Measurements from ENCODE around the gene ATL2.
A peak's percentile ranks its signal among the peaks of the same experiment; 100 is the strongest.
"Not testable (repeated sequence)": the region's sequence is repeated elsewhere in the genome, so short reads cannot be mapped to it uniquely, and the experiment has no call there.

The ATL2 gene

DNA sequence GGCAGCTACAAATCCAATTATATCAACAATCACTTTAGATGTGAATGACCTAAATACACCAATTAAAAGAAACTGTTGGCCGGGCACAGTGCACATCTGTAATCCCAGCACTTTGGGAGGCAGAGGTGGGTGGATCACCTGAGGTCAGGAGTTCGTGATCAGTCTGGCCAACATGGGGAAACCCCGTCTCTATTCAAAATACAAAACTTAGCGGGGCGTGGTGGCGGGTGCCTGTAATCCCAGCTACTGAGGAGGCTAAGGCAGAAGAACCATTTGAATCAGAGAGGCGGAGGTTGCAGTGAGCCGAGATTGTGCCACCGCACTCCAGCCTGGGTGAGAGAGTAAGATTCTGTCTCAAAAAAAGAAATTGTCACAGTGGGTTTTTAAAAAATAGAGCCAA lies 49.5 kb downstream of the ATL2 start:
- DNase-seq (ENCODE audit: low read depth): no peak
- TF ChIP-seq, protein P1, sequence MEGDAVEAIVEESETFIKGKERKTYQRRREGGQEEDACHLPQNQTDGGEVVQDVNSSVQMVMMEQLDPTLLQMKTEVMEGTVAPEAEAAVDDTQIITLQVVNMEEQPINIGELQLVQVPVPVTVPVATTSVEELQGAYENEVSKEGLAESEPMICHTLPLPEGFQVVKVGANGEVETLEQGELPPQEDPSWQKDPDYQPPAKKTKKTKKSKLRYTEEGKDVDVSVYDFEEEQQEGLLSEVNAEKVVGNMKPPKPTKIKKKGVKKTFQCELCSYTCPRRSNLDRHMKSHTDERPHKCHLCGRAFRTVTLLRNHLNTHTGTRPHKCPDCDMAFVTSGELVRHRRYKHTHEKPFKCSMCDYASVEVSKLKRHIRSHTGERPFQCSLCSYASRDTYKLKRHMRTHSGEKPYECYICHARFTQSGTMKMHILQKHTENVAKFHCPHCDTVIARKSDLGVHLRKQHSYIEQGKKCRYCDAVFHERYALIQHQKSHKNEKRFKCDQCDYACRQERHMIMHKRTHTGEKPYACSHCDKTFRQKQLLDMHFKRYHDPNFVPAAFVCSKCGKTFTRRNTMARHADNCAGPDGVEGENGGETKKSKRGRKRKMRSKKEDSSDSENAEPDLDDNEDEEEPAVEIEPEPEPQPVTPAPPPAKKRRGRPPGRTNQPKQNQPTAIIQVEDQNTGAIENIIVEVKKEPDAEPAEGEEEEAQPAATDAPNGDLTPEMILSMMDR (IDR thresholded peaks at IDR 0.05; ENCODE audit: low read length, missing control alignments): no peak
- no peak overlapping the region for H3K4me3 ChIP-seq (replicated peaks; ENCODE audit: low read depth, low read length)

DNA sequence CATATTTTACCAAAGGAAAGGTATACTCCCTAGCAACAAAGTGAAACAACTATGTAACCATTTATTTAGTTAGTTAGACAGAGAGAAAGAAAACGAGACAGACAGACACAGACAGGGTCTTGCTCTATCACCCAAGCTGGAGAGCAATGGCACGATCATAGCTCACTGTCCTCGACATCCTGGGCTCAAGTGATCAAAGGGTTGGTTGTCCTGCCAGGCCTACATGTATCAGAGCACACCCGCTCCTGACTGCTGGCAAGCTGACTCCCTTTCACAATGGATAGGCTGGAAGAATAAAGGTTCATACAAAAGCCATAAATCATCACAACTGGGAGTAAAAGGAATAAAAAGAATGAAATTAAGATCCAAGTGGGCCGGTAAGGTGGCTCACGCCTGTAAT lies 53.5 kb downstream of the ATL2 start:
- no peak overlapping the region for H3K4me3 ChIP-seq (replicated peaks; ENCODE audit: low read depth, low read length)
- DNase-seq (ENCODE audit: low read depth): no peak
- TF ChIP-seq, protein P1 (IDR thresholded peaks at IDR 0.05; ENCODE audit: low read length, missing control alignments): no peak

- no peak overlapping the region for H3K4me3 ChIP-seq (replicated peaks; ENCODE audit: low read depth, low read length)
- DNase-seq (ENCODE audit: low read depth): no peak
- TF ChIP-seq, protein P1 (IDR thresholded peaks at IDR 0.05; ENCODE audit: low read length, missing control alignments): no peak
These were observed 54.7 kb downstream of the ATL2 start for GRCh38 chr2:38322224-38322914.

GRCh38 chr2:38319240-38319639 lies 57.8 kb downstream of the ATL2 start:
- not testable (repeated sequence) for DNase-seq (ENCODE audit: low read depth); H3K4me3 ChIP-seq (replicated peaks; ENCODE audit: low read depth, low read length)

GRCh38 chr2:38317725-38318124 lies 59.3 kb downstream of the ATL2 start:
- no peak for DNase-seq (ENCODE audit: low read depth)
- no peak overlapping the region for H3K4me3 ChIP-seq (replicated peaks; ENCODE audit: low read depth, low read length)

GRCh38 chr2:38315707-38316333 lies 61.3 kb downstream of the ATL2 start:
- TF ChIP-seq, protein P1 (IDR thresholded peaks at IDR 0.05; ENCODE audit: low read length, missing control alignments): peak; percentile 85
- peak; percentile 71 for DNase-seq (ENCODE audit: low read depth)
- no peak overlapping the region for H3K4me3 ChIP-seq (replicated peaks; ENCODE audit: low read depth, low read length)

More at GRCh38 chr2:38317725-38318124, 59.3 kb downstream of the ATL2 start:
- TF ChIP-seq, protein P1 (IDR thresholded peaks at IDR 0.05; ENCODE audit: low read length, missing control alignments): no peak

DNA sequence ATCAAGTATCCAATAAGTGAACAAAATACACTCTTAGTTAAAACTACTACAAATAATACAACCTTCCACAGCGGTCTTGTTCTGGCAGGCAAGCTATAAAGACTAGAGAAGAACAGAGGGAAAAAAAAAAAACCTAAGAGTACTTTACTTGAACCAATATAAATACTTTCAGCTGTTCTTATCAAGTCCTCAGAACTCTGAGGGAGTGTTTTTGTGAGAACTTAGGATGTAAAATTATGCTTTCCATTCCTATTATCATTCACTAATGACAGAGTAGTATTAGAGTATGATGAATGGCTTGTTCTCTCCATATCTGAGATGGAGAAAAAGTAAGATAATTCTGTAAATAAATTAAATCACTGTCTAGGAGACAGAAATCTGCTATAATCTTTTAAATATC lies 68.3 kb downstream of the ATL2 start:
- no peak for DNase-seq (ENCODE audit: low read depth)
- H3K4me3 ChIP-seq (replicated peaks; ENCODE audit: low read depth, low read length): no peak overlapping the region
- TF ChIP-seq, protein P1 (IDR thresholded peaks at IDR 0.05; ENCODE audit: low read length, missing control alignments): no peak
